Astrocyte (in vitro differentiated cells and primary cell): ENCODE data around the gene MPP1. TPM values are rescaled to one million over a fixed set of nuclear protein-coding genes. Genes with fewer than 3 reads are reported as not detected.
A peak's percentile ranks its signal among the peaks of the same experiment; 100 is the strongest.

Source experiments
- DNase-seq: peaks from one replicate; pipeline ENCODE4 v3.0.0-alpha.2; 2010; ENCODE audit warnings: low read depth
- FAIRE-seq: peaks from 2 replicates; lab custom pipeline; 2011; peaks lifted over from hg19 to GRCh38; lab: Jason Lieb, UNC
- H2AFZ ChIP-seq: 2 replicates; pipeline ENCODE4 v1.6.0; 2012; ENCODE audit warnings: low read depth, low read length, inconsistent platforms
- H3K27ac ChIP-seq: 2 replicates; pipeline ENCODE4 v1.5.1; 2011; ENCODE audit warnings: low read depth, low read length, inconsistent platforms
- H3K27me3 ChIP-seq: 2 replicates; pipeline ENCODE4 v1.6.0; 2011; ENCODE audit warnings: low read length, inconsistent platforms; ENCODE audit not compliant: insufficient read depth
- H3K36me3 ChIP-seq: 2 replicates; pipeline ENCODE4 v1.5.1; 2011; ENCODE audit warnings: low read length, inconsistent platforms; ENCODE audit not compliant: insufficient read depth
- H3K4me1 ChIP-seq: 2 replicates; pipeline ENCODE4 v1.5.1; 2011; ENCODE audit warnings: low read length, inconsistent platforms; ENCODE audit not compliant: insufficient read depth
- H3K4me2 ChIP-seq: 2 replicates; pipeline ENCODE4 v1.6.0; 2012; ENCODE audit warnings: low read length, inconsistent platforms
- H3K4me3 ChIP-seq: 2 replicates; pipeline ENCODE4 v1.5.1; 2011; ENCODE audit warnings: low read depth, mild to moderate bottlenecking, low read length, inconsistent platforms; ENCODE audit not compliant: insufficient read depth
- H3K79me2 ChIP-seq: 2 replicates; pipeline ENCODE4 v1.6.0; 2012; ENCODE audit warnings: mild to moderate bottlenecking, low read length, inconsistent platforms; ENCODE audit not compliant: insufficient read depth
- H3K9ac ChIP-seq: 2 replicates; pipeline ENCODE4 v1.6.0; 2012; ENCODE audit warnings: mild to moderate bottlenecking, low read length, inconsistent platforms
- H3K9me3 ChIP-seq: 2 replicates; pipeline ENCODE4 v1.5.1; 2012; ENCODE audit warnings: low read depth, mild to moderate bottlenecking, low read length, inconsistent platforms; ENCODE audit not compliant: insufficient read depth
- H4K20me1 ChIP-seq: 2 replicates; pipeline ENCODE4 v1.6.0; 2012; ENCODE audit warnings: low read length, inconsistent platforms; ENCODE audit not compliant: insufficient read depth
- H3K27ac Mint-ChIP-seq: one replicate; pipeline ENCODE4 v1.8.0; 2021; ENCODE audit warnings: mild to moderate bottlenecking, mixed read lengths; ENCODE audit not compliant: unreplicated experiment
- H3K27me3 Mint-ChIP-seq: one replicate; pipeline ENCODE4 v1.8.0; 2021; ENCODE audit warnings: low read depth, mixed read lengths; ENCODE audit not compliant: unreplicated experiment
- H3K36me3 Mint-ChIP-seq: one replicate; pipeline ENCODE4 v1.8.0; 2021; ENCODE audit warnings: low read depth, mixed read lengths; ENCODE audit not compliant: unreplicated experiment
- H3K4me1 Mint-ChIP-seq: one replicate; pipeline ENCODE4 v1.8.0; 2021; ENCODE audit warnings: low read depth, mixed read lengths; ENCODE audit not compliant: unreplicated experiment
- H3K4me3 Mint-ChIP-seq: one replicate; pipeline ENCODE4 v1.8.0; 2021; ENCODE audit warnings: mild to moderate bottlenecking, moderate library complexity, mixed read lengths; ENCODE audit not compliant: unreplicated experiment
- H3K9me3 Mint-ChIP-seq: one replicate; pipeline ENCODE4 v1.8.0; 2021; ENCODE audit warnings: mild to moderate bottlenecking, mixed read lengths; ENCODE audit not compliant: unreplicated experiment
- EZH2 ChIP-seq: IDR thresholded peaks from 2 replicates; pipeline ENCODE4 v1.6.1; 2012; ENCODE audit warnings: mild to moderate bottlenecking, low read length, inconsistent platforms; ENCODE audit not compliant: insufficient read depth
- total RNA-seq: library from RNA; stranded (reverse); gene quantifications from 2 replicates; pipeline ENCODE4 v1.2.1, GENCODE V29; 2021
- TF ChIP-seq, protein P1 (sequence below): IDR thresholded peaks from 2 replicates; pipeline ENCODE4 v1.5.1; 2011; ENCODE audit warnings: low read depth, mild to moderate bottlenecking, inconsistent platforms, low read length, moderate library complexity; ENCODE audit not compliant: insufficient read depth

The MPP1 gene
- total RNA-seq, 1 donor from 2014 or later = 9.0 TPM

DNA sequence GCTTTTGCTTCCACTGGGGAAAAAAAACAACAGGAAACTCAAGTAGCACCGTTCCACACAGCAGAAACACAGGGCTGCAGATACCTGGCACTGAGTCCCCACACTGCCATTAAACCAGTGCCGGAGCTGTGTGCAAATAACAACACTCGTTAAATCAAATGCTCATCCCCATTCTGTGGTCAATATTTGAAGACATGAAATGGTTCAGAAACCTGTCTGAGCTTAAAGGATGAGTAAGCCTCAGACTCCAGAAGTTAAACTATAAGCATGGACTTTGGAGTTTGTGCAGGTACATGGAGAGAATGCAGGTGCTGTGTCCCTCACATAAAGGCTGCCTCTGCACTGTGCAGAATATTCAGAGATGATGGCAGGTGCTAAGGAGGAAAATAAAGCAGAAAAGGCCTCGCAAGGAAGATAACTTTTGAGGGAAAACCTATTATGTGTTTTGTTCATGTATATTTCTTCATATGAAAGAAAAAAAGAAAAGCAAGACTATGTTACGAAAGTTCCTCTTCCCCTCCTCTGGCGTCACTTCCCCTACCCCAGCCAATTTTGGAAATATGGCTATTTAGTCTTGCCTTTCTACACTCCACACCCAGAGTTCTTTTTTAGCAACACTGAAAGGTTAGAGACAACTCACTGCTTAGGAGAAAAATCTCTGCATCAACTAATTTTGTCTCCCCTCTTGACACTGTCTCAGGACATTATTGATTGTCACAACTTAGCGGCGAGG is 4.6 kb downstream of the MPP1 start:
- Mint-ChIP-seq H3K9me3 (no peaks in the 10 kb centered on the region), H3K4me1 (peaks cover 16% of the 10 kb centered on the region), H3K36me3 (no peaks in the 10 kb centered on the region), H3K27ac (no peak overlapping the region), H3K4me3 (no peak overlapping the region), H3K27me3 (no peaks in the 10 kb centered on the region)
- no peak for DNase-seq
- Histone ChIP-seq H3K36me3 (no peaks in the 10 kb centered on the region), H3K9me3 (no peaks in the 10 kb centered on the region), H3K27ac (no peak overlapping the region), H3K4me1 (peaks cover 14% of the 10 kb centered on the region), H4K20me1 (no peaks in the 10 kb centered on the region), H3K79me2 (no peaks in the 10 kb centered on the region), H3K4me2 (no peak overlapping the region), H3K27me3 (no peaks in the 10 kb centered on the region), H3K4me3 (no peak overlapping the region), H2AFZ (no peak overlapping the region), H3K9ac (no peak overlapping the region)
- TF ChIP-seq, protein P1, sequence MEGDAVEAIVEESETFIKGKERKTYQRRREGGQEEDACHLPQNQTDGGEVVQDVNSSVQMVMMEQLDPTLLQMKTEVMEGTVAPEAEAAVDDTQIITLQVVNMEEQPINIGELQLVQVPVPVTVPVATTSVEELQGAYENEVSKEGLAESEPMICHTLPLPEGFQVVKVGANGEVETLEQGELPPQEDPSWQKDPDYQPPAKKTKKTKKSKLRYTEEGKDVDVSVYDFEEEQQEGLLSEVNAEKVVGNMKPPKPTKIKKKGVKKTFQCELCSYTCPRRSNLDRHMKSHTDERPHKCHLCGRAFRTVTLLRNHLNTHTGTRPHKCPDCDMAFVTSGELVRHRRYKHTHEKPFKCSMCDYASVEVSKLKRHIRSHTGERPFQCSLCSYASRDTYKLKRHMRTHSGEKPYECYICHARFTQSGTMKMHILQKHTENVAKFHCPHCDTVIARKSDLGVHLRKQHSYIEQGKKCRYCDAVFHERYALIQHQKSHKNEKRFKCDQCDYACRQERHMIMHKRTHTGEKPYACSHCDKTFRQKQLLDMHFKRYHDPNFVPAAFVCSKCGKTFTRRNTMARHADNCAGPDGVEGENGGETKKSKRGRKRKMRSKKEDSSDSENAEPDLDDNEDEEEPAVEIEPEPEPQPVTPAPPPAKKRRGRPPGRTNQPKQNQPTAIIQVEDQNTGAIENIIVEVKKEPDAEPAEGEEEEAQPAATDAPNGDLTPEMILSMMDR = no peak
- TF ChIP-seq EZH2 = no peak
- FAIRE-seq = no peak

DNA sequence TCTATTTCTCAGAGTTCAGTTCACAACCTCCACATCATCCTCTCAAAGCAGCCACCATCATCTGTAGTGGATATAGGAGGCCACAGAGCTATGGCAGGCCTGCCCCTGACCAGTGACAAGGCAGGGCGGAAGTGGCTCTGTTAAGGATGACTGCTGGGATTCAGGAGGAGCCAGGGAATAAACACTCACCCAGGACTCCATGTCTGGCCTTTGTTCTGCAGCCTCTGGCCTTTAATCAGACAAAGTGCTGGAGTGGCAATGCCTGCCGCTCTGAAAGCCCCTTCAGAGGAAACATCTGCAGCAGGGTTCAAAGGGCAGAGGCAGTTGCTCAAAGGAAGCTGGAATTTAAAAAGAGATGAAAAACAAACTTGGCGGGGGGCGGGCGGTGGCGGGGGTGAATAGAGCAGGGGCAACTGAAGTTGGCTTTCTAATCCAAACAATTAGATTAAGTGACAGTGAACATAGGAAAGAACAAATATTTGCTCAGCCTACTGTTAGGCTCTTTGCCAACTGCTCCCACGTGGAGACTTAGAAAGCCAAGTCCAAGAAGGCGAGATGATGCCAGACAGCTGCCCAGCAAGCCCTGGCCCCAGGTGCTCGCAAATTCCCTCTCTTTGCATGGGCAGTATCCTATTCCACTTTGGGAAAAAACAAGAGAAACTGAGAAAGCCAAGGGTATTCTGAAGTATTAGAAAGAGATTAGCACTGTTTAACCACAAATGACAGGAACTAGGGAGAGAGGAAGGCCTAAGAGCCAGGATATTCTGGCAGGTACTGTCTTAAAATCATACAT is 5.5 kb downstream of the MPP1 start:
- no peak overlapping the region for H2AFZ ChIP-seq
- H3K27me3 Mint-ChIP-seq = no peaks in the 10 kb centered on the region

More for the DNA sequence above, 5.5 kb downstream of the MPP1 start:
- Mint-ChIP-seq H3K36me3 (no peaks in the 10 kb centered on the region), H3K4me3 (no peak overlapping the region), H3K4me1 (peaks cover 16% of the 10 kb centered on the region), H3K9me3 (no peaks in the 10 kb centered on the region), H3K27ac (peak overlapping the region; percentile 6)
- TF ChIP-seq EZH2 = no peak
- TF ChIP-seq, protein P1 = no peak
- Histone ChIP-seq H3K27ac (peak overlapping the region; percentile 46), H3K4me3 (no peak overlapping the region), H3K4me1 (peaks cover 14% of the 10 kb centered on the region), H3K36me3 (no peaks in the 10 kb centered on the region), H3K27me3 (no peaks in the 10 kb centered on the region), H3K4me2 (peak overlapping the region; percentile 51), H4K20me1 (no peaks in the 10 kb centered on the region), H3K9ac (no peak overlapping the region), H3K79me2 (no peaks in the 10 kb centered on the region), H3K9me3 (no peaks in the 10 kb centered on the region)
- peak; percentile 12 for DNase-seq
- FAIRE-seq = peak; percentile 54
